ENCODE measurements around the gene FRS3.

FRS3 gene

GRCh38 chr6:41790045-41790444 lies 10.3 kb upstream of the FRS3 start:
- no peak for DNase-seq

GRCh38 chr6:41789390-41789724 lies 9.7 kb upstream of the FRS3 start:
- DNase-seq = no peak

- peak; percentile 88 to 95 (median 92) for DNase-seq
Observed at GRCh38 chr6:41787219-41787917, 7.7 kb upstream of the FRS3 start, which contains the start of gene TOMM6. TSS of gene TOMM6 (plus strand) at chr6:41787694. CDS start at chr6:41787698, 4 bp downstream.

GRCh38 chr6:41786451-41787218 lies 6.9 kb upstream of the FRS3 start:
- peak; percentile 72 to 84 (median 81) for DNase-seq

- DNase-seq = no peak
Observed at GRCh38 chr6:41785689-41786450, 6.2 kb upstream of the FRS3 start.

GRCh38 chr6:41785254-41785653 lies 5.6 kb upstream of the FRS3 start:
- DNase-seq = no peak

- DNase-seq = no peak
Observed at GRCh38 chr6:41784581-41785171, 5.0 kb upstream of the FRS3 start.

- no peak for DNase-seq
Observed at GRCh38 chr6:41783106-41783780, 3.5 kb upstream of the FRS3 start.

GRCh38 chr6:41781366-41781730 lies 1.6 kb upstream of the FRS3 start:
- DNase-seq = no peak

- DNase-seq = no peak
Observed at GRCh38 chr6:41780551-41781365, 1.1 kb upstream of the FRS3 start, which contains the start of gene PRICKLE4. TSS of gene PRICKLE4 (plus strand) at chr6:41780782. CDS start at chr6:41783474, 2,692 bp downstream.

GRCh38 chr6:41779336-41779735 lies 364 bp downstream of the FRS3 start:
- DNase-seq = no peak

GRCh38 chr6:41778895-41779294 lies 805 bp downstream of the FRS3 start:
- DNase-seq = no peak

- no peak for DNase-seq
Observed at GRCh38 chr6:41777551-41778285, 2.0 kb downstream of the FRS3 start.

- DNase-seq = no peak
Observed at GRCh38 chr6:41775293-41775882, 4.3 kb downstream of the FRS3 start.

GRCh38 chr6:41774841-41775240 lies 4.9 kb downstream of the FRS3 start:
- no peak for DNase-seq

GRCh38 chr6:41771058-41771983 lies 8.4 kb downstream of the FRS3 start:
- DNase-seq = no peak

GRCh38 chr6:41770381-41771057 lies 9.2 kb downstream of the FRS3 start:
- DNase-seq = no peak

- DNase-seq = no peak
Observed at GRCh38 chr6:41769376-41769775, 10.3 kb downstream of the FRS3 start.
